HG03095 (cell line): ENCODE data around the gene KANSL1.
"Not testable (repeated sequence)": the region's sequence is repeated elsewhere in the genome, so short reads cannot be mapped to it uniquely, and the experiment has no call there.

ENCODE experiments used
- ATAC-seq: cut with Tn5 transposase; IDR thresholded peaks from one replicate; pipeline ENCODE4 v1.9.1; 2021; ENCODE audit warnings: moderate library complexity; ENCODE audit not compliant: unreplicated experiment

Gene KANSL1

DNA sequence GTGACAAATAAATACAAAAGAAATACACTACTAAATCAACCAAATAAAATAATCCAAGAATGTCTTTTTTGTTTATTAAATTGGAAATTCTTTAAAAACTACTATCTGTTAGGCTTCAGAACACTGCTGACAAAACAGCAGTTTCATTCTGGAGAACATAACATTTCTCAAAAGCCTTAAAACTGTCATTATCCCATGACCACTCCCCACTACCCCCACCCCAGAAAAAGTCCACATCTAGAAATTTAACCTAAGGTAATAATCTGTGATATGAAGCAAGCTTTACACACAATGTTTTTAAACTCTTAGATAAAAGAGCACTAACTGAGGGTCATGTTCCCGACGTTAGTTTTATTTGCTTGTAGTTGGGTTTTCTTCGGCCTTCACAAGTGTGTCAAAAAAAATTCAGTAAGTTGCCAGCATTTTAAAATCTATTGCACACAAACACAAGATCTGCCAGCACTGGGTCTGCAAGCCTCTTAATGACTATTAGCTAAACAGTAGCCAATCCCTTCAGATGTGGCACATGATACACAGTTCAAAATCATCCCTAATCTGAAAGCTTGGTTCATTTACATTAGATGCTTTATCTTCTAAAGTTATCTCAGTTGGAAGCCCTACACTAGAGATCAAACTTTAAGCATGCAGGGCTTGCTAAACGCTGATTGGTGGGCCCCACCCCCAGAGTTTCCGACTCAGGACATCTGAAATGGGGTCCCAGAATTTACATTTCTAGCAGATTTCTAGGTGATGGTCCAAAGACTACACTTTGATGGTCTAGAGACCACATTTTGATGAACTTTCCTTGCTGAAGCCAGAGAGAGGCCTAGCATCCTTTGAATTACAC is 75.2 kb downstream of the KANSL1 start:
- no peak for ATAC-seq

- ATAC-seq, result no peak
Observed at GRCh38 chr17:46117117-46117516, 76.1 kb downstream of the KANSL1 start.

DNA sequence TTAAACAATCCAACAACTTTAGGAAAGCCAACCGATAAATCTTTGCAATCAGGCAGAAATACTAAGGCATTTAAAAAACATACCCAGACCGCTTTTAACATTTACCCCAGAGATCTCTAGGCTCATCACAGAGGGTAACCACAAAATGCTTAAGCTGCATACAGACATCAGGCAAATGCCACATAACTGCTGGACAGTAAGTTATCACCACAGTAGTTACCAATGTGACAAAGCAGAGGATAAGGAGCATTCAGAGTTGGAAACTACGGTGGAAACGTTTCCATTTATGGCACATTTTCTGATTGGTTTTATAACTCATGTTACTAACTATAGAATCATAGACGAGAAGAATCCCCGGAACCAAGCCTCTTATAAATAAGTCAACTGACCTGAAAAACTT is 77.5 kb downstream of the KANSL1 start:
- no peak for ATAC-seq

DNA sequence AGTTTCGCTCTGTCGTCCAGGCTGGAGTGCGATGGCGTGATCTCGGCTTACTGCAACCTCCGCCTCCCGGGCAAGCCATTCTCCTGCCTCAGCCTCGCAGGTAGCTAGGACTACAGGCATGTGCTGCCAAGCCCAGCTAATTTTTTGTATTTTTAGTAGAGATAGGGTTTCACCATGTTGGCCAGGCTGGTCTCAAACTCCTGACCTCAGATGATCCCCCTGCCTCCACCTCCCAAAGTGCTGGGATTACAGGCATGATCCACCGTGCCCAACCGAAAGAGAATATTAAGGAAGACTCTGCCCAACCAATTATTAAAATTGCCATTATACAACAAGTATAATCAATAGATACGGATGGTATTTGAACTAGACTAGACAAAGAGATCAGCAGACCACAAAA is 82.0 kb downstream of the KANSL1 start:
- ATAC-seq, result not testable (repeated sequence)

DNA sequence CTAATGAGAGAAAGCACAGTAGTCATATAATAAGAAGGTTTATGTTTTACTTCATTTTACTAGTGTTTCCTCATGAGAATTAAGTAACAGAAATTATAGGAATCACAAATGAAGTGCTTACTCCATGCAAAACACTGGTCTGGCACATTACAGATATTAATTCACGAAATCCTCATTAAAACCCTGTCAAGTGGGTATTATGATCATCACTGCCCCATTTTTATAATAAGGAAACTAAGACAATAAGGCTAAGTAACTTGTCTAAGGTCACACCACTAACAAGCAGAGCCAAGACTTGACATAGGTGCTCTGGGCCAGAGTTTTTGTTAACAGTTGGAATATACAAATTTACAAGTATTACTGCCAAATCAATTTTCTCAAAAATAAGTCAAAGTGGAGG is 83.0 kb downstream of the KANSL1 start:
- ATAC-seq, result no peak

GRCh38 chr17:46109603-46110189 is 83.5 kb downstream of the KANSL1 start:
- ATAC-seq, result no peak

DNA sequence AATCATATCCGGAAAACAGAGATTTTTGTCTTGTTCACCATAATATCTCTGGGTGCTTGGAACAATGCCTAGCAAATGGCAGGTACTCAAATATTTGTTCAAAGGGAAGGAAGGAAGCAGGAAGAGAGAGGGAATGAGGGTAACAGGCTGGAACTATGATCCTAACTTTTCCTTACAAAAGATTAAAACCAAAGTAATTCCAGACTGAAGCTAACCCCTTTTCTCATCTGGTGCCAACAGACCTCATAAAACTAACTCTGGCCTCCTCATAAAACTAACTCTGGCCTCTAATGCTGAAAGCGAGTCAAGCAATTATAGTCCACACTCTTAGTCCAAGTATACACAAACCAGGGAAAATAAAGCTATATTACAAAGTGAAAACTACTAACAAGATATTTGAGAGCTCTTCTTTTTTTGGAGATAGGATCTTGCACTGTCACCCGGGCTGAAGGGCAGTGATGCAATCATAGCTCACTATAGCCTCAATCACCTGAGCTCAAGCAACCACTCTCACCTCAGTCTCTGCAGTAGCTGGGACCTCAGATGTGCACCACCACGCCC is 84.6 kb downstream of the KANSL1 start:
- ATAC-seq, result no peak

DNA sequence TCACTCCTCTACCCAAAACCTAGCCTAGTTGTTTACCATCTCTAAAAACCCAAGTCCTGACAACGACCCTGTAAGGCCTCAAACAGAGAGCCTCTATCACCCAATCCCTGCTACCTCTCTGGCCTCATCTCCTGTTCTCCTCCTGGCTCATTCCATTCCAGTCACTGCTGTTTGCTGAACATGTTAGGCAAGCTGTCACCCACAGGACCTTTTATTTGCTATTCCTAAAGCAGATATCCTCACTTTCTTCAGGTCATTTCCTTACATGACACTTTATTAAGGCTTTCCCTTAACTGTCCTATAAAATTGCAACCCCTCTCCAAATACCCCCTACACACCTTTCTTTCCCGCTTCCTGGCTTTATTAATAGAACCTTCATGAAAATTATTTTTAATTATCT is 85.1 kb downstream of the KANSL1 start:
- no peak for ATAC-seq

GRCh38 chr17:46106966-46107644 is 86.1 kb downstream of the KANSL1 start:
- no peak for ATAC-seq

- ATAC-seq, result not testable (repeated sequence)
Observed at GRCh38 chr17:46102806-46103205, 90.4 kb downstream of the KANSL1 start.

GRCh38 chr17:46101785-46102617 is 91.2 kb downstream of the KANSL1 start:
- not testable (repeated sequence) for ATAC-seq

DNA sequence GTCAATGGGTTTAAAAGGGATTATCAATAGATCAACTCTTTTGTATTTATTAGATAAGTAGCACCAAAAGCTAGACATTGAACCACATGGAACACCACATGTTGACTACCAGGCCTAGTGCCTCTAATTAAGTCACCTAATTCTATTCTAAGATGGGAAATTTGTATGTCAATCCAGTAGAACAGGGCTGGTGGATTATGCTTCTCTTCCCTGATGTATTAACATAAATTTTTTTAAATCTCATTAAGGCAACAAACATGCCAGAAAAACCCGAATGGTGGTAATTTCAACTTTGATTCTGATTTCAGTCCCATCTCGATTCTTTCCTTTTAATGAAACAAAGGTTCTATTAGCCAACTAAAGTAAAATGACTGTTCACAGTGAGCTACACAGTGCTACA is 92.6 kb downstream of the KANSL1 start:
- ATAC-seq, result no peak

- ATAC-seq, result no peak
Observed at GRCh38 chr17:46099865-46100264, 93.4 kb downstream of the KANSL1 start.

- ATAC-seq, result no peak
Observed at GRCh38 chr17:46097497-46097896, 95.7 kb downstream of the KANSL1 start.

GRCh38 chr17:46092991-46093390 is 100.2 kb downstream of the KANSL1 start:
- no peak for ATAC-seq

DNA sequence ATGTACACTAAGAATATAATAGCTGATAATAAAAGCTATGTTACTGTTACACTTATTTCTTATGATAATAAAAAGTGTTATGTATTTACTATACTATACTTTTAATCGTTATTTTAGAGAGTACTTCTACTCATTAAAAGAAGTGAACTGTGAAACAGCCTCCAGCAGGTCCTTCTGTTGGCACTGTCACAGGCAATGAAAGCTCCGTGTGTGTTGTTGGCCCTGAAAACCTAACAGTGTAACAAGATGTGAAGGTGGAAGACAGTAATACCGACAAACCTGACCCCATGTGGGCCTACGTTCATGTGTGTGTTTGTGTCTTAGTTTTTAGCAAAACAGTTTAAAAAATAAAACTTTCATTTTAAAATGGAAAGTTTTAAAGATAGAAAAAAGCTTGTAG is 102.4 kb downstream of the KANSL1 start:
- ATAC-seq, result no peak

- ATAC-seq, result no peak
Observed at GRCh38 chr17:46089389-46089965, 103.8 kb downstream of the KANSL1 start.

DNA sequence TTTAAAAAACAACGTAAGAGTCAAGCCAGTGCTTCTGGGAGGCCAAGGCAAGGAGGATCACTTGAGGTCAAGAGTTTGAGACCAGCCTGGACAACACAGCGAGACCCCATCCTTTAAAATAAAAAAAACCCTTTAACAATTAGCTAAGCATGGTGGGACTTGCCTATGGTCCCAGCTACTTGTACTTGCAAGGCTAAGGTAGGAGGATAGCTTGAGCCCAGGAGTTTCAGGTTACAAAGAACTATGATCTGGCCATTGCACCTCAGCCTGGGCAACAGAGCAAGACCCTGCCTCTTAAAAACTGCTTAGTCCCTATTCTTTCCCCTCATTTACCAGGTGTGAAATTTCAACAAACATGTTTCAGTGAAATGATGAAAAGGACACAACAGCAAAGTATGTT is 104.6 kb downstream of the KANSL1 start:
- no peak for ATAC-seq

GRCh38 chr17:46087871-46088270 is 105.4 kb downstream of the KANSL1 start:
- ATAC-seq, result not testable (repeated sequence)

DNA sequence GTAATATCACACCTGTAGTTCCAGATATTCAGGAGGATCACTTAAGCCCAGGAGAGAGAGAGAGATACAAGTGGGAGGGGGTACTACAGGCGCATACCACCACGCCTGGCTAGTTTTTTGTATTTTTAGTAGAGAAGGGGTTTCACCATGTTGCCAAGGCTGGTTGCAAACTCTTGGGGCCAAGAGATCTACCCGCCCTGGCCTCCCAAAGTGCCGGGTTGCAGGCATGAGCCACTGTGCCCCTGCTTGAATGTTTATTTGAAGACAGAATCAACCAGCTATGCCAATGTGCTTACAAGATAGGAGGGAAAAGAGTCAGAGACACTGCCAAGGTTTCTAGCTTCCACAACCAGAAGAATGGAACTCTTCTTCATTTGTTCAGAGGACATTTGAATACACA is 106.4 kb downstream of the KANSL1 start:
- no peak for ATAC-seq
